Hematopoietic multipotent progenitor cell treated with erythropoietin and hydrocortisone succinate and interleukin-3 and kit ligand, for 8 days (in vitro differentiated cells): ENCODE results near the gene GRAMD2A.
A peak's percentile ranks its signal among the peaks of the same experiment; 100 is the strongest.

Experiments used
- DNase-seq: peaks from one replicate; pipeline ENCODE4 v3.0.0-alpha.2; 2015

Gene GRAMD2A

DNA sequence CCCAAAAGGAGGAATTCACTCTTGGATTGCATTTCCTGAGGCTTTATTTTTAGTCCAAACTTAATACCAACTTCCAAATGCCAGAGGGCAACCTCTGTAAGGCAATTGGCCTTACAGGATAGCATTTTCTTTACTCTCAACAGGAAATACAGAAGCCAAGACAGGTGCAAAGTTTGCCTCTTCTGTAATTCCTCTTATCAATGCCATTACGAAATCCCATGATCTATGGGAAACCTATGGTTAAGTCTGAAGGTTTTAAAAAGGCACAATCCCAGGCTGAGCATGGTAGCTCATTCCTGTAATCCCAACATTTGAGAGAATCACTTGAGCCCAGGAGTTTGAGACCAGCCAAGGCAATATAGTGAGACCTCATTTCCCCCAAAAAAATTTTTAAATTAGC is 18.5 kb upstream of the GRAMD2A start:
- no peak for DNase-seq

- DNase-seq: peak; percentile 38
These were observed 10.0 kb upstream of the GRAMD2A start for GRCh38 chr15:72207558-72208085.

GRCh38 chr15:72206677-72207000 is 9.1 kb upstream of the GRAMD2A start:
- no peak for DNase-seq

- DNase-seq: no peak
These were observed 8.5 kb upstream of the GRAMD2A start for GRCh38 chr15:72205896-72206676.

DNA sequence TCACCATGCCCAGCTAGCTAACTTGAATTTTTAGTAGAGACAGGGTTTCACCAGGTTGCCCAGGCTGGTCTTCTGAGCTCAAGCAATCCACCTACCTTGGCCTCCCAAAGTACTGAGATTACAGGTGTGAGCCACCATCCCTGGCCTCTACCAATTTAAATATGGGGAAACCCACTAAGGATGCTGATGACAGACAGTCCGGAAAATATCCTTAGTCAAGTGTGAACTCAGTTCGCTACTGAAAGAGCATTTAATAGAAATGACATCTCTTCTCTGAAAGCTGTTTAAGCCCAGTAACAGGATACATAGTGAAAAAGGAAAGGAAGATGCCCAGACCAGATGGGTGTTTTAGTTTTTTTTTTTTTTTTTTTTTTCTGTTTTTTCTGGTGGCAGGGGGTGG is 7.7 kb upstream of the GRAMD2A start:
- no peak for DNase-seq

- no peak for DNase-seq
These were observed 5.9 kb upstream of the GRAMD2A start for GRCh38 chr15:72203507-72203837.

GRCh38 chr15:72202801-72203506 is 5.4 kb upstream of the GRAMD2A start:
- no peak for DNase-seq

DNA sequence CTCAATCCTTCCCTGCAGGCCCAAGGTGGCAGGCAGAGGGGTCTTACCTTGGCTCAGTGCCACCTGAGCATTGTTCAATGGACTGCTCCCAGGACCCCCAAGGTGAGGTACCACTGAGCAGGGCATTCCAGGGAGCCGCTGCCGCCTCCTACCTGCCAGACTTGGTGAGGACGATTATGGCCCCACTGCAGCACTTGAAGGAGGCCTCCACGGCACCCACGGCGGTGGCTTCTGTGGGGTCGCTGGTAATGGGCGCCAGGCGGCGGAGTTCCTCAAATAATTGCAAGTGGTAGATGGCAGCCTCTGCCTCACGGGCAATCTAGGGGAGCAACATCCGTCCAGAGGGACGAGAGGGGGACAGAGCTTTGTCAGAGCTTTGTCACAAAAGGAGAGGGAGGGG is 4.7 kb upstream of the GRAMD2A start:
- DNase-seq: no peak

- DNase-seq: no peak
These were observed 3.9 kb upstream of the GRAMD2A start for GRCh38 chr15:72201391-72201921.

DNA sequence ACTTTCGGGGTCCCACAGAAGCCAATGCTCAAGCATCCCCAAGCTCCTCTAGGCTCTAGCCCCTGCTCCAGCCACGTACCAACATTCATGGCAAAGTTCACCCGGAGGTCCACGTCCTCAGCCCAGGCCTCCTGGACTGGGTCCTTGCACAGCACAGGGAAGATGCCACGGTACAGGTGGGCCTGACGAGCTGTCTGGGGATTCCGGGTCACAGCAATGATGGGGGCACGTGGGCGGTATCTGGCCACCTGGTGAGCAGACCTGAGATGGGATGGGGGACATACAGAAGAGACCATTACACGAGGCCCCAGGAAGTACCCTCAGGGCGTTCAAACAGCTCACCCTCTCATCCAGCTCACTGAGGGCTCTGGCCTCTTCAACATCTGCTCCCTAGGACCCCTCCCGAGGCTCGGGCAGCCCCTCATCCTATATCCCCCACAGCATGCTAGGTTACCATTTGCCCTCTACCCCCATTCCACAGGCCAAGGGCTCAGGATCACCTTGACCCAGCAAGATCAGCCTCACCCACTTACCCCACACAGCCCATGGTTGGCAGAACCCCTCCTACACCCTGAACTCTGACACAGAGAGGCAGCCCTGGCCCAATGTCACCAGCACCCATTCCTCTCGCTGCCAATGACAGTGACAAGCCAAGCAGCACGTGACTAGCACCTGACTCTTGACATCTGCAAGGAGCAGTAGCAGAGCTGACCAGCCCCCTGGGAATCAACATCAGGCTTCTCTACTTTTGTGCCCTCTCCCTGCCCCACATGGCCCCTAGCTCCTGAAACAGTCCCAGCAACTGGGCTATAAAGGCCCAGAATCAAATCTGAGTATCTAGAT is 3.0 kb upstream of the GRAMD2A start:
- no peak for DNase-seq

GRCh38 chr15:72199721-72200212 is 2.2 kb upstream of the GRAMD2A start:
- peak; percentile 84 for DNase-seq

DNA sequence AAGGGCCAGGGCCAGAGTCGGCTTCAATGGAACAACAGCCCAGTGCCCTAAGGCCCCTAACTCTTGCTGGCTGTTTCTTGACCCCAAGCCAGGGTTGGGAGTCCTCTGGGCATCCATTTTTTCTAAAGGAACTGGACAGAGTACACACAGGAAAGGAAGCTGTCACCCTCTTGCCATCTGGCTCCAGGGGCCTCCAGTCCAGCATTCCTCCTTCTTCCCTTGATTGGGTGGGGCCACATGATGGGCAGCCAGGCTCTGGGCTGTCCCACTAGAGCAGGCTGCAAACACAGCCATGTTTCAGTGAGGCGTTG is 1.6 kb upstream of the GRAMD2A start:
- no peak for DNase-seq

- DNase-seq: no peak
These were observed 993 bp upstream of the GRAMD2A start for GRCh38 chr15:72198356-72199204.

GRCh38 chr15:72197041-72197459 is 537 bp downstream of the GRAMD2A start:
- DNase-seq: no peak

DNA sequence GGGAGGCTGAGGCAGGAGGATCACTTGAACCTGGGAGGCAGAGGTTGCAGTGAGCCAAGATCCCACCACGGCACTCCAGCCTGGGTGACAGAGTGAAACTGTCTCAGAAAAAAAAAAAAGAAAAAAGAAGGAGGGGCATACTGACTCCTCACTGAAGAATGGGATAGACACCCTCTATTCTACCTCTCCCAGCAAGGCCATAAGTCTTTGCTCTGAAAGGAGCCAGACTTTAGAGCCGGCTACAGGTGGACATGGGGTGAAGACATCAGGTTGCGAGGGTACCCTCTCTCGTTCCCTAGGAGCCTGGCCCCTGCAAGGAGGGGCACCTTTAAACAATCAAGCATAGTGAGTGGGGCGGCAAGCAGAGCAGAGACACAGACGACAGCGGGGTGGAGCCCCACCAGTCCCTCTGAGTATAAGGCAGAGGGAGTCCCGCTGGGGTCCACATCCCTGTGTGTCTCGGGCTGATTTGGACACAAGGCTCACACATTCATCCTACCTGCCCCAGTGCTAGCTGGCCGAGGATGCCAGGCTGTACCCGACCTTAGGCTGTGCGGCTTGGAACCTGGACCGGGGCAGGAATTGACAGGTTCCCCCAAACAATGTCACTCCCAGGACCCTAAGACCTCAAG is 1.1 kb downstream of the GRAMD2A start:
- no peak for DNase-seq

DNA sequence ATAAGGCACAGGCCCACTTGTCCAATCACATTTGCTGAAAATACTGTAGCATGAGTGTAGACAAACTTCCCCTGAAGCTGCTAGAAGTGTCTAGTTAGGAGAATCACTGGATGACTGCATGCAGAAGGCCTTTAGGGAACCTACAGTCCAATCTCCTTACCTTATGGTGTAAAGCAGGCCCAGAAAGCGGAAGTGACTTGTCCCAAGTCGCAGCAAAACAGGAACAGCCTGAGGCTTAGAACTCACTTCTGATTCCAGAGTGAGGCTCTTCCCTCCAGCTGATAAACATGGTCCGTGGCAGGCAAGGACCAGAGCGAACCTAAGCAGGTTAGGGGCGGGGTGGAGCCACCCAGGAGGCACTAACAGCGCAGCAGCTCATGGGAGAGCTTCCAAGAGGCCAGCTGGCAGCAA is 2.5 kb downstream of the GRAMD2A start:
- DNase-seq: peak; percentile 21

- no peak for DNase-seq
These were observed 3.7 kb downstream of the GRAMD2A start for GRCh38 chr15:72193836-72194396.

- DNase-seq: no peak
These were observed 5.2 kb downstream of the GRAMD2A start for GRCh38 chr15:72192416-72192815.

GRCh38 chr15:72189250-72189902 is 8.2 kb downstream of the GRAMD2A start:
- no peak for DNase-seq

DNA sequence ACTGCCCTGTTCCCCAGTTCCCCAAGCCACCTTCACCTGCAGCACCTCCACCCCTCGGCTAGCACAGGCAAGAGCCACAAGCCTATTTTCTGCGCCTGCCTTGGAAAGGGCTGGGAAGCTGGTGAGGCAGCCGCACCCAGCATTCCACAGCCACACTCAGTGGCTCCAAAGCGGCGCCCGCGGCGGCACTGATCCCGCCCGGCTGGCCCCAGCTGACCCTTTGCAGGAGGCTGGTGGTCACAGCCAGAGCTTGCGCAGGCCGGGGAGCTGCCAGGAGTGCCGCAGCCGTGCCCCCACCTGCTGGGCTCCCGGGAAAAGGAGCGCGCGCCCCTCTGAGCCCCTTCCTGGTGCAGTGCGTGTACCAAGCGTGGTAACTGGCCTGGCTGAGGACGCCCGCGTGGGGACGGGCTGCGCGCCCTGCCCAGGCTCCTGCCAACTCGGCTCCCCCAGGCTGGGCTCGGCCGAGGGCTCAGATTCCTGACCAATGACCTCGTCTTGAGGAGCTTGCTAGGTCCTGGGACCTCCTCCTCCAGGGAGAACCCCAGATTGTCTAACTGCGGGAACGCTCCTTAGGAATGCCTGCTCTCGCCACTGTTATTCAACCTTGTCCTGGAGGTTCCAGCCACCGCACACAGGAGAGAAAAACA is 13.3 kb downstream of the GRAMD2A start:
- no peak for DNase-seq
